Neuron (in vitro differentiated cells): ENCODE results near the gene MAPKAPK3.

ENCODE experiments used
- H2AFZ ChIP-seq: one replicate; pipeline ENCODE4 v1.6.1; 2013; ENCODE audit warnings: low read depth, mild to moderate bottlenecking, inconsistent platforms, low read length, moderate library complexity
- H3K27me3 ChIP-seq: one replicate; pipeline ENCODE4 v1.6.1; 2013; ENCODE audit warnings: low read length; ENCODE audit not compliant: insufficient read depth
- H3K36me3 ChIP-seq: one replicate; pipeline ENCODE4 v1.6.1; 2013; ENCODE audit warnings: low read length; ENCODE audit not compliant: insufficient read depth
- H3K4me1 ChIP-seq: one replicate; pipeline ENCODE4 v1.6.1; 2013; ENCODE audit warnings: low read length; ENCODE audit not compliant: insufficient read depth
- H3K4me3 ChIP-seq: 2 replicates; pipeline ENCODE4 v1.5.1; 2013; ENCODE audit warnings: mild to moderate bottlenecking, low read length, moderate library complexity
- H3K9me3 ChIP-seq: one replicate; pipeline ENCODE4 v1.6.1; 2013; ENCODE audit warnings: low read length

MAPKAPK3 gene

GRCh38 chr3:50580683-50581458 is 36.1 kb upstream of the MAPKAPK3 start:
- Histone ChIP-seq H2AFZ (no peak overlapping the region), H3K27me3 (no peaks in the 10 kb centered on the region), H3K9me3 (no peaks in the 10 kb centered on the region), H3K36me3 (peaks cover 25% of the 10 kb centered on the region), H3K4me3 (no peak overlapping the region), H3K4me1 (no peaks in the 10 kb centered on the region)

GRCh38 chr3:50581459-50581842 is 35.5 kb upstream of the MAPKAPK3 start:
- no peaks in the 10 kb centered on the region for H3K4me1 ChIP-seq
- H3K9me3 ChIP-seq, result no peaks in the 10 kb centered on the region

GRCh38 chr3:50582083-50582482 is 34.9 kb upstream of the MAPKAPK3 start:
- Histone ChIP-seq H2AFZ (no peak overlapping the region), H3K9me3 (no peaks in the 10 kb centered on the region), H3K4me3 (no peak overlapping the region), H3K4me1 (no peaks in the 10 kb centered on the region), H3K36me3 (peaks cover 21% of the 10 kb centered on the region), H3K27me3 (no peaks in the 10 kb centered on the region)

More at GRCh38 chr3:50581459-50581842, 35.5 kb upstream of the MAPKAPK3 start:
- H3K36me3 ChIP-seq, result peaks cover 25% of the 10 kb centered on the region
- H3K4me3 ChIP-seq, result no peak overlapping the region
- H2AFZ ChIP-seq, result no peak overlapping the region
- H3K27me3 ChIP-seq, result no peaks in the 10 kb centered on the region

- H3K4me3 ChIP-seq, result no peak overlapping the region
- H3K4me1 ChIP-seq, result no peaks in the 10 kb centered on the region
- no peaks in the 10 kb centered on the region for H3K9me3 ChIP-seq
- H3K36me3 ChIP-seq, result peaks cover 13% of the 10 kb centered on the region
- no peaks in the 10 kb centered on the region for H3K27me3 ChIP-seq
- H2AFZ ChIP-seq, result no peak overlapping the region
Observed at GRCh38 chr3:50583897-50584296, 33.1 kb upstream of the MAPKAPK3 start.

- Histone ChIP-seq H3K4me1 (no peaks in the 10 kb centered on the region), H3K27me3 (no peaks in the 10 kb centered on the region), H3K4me3 (no peak overlapping the region), H3K9me3 (no peaks in the 10 kb centered on the region), H2AFZ (no peak overlapping the region), H3K36me3 (peaks cover 13% of the 10 kb centered on the region)
Observed at GRCh38 chr3:50584391-50584790, 32.6 kb upstream of the MAPKAPK3 start.

- Histone ChIP-seq H3K27me3 (no peaks in the 10 kb centered on the region), H2AFZ (no peak overlapping the region), H3K9me3 (no peaks in the 10 kb centered on the region), H3K36me3 (peaks cover 2% of the 10 kb centered on the region), H3K4me3 (no peak overlapping the region), H3K4me1 (no peaks in the 10 kb centered on the region)
Observed at GRCh38 chr3:50585919-50586762, 30.8 kb upstream of the MAPKAPK3 start.

GRCh38 chr3:50586763-50587070 is 30.2 kb upstream of the MAPKAPK3 start:
- Histone ChIP-seq H3K4me1 (no peaks in the 10 kb centered on the region), H3K27me3 (no peaks in the 10 kb centered on the region), H2AFZ (no peak overlapping the region)

GRCh38 chr3:50587373-50587772 is 29.6 kb upstream of the MAPKAPK3 start:
- Histone ChIP-seq H3K9me3 (no peaks in the 10 kb centered on the region), H3K27me3 (no peaks in the 10 kb centered on the region), H2AFZ (no peak overlapping the region), H3K4me1 (no peaks in the 10 kb centered on the region), H3K36me3 (no peaks in the 10 kb centered on the region), H3K4me3 (no peak overlapping the region)

More at GRCh38 chr3:50586763-50587070, 30.2 kb upstream of the MAPKAPK3 start:
- Histone ChIP-seq H3K4me3 (no peak overlapping the region), H3K9me3 (no peaks in the 10 kb centered on the region), H3K36me3 (peaks cover 1% of the 10 kb centered on the region)

GRCh38 chr3:50587806-50588758 is 28.9 kb upstream of the MAPKAPK3 start:
- H2AFZ ChIP-seq, result no peak overlapping the region
- no peaks in the 10 kb centered on the region for H3K9me3 ChIP-seq
- H3K4me3 ChIP-seq, result no peak overlapping the region
- H3K4me1 ChIP-seq, result no peaks in the 10 kb centered on the region
- no peaks in the 10 kb centered on the region for H3K27me3 ChIP-seq
- no peaks in the 10 kb centered on the region for H3K36me3 ChIP-seq

GRCh38 chr3:50588759-50589433 is 28.1 kb upstream of the MAPKAPK3 start:
- no peaks in the 10 kb centered on the region for H3K4me1 ChIP-seq
- H3K36me3 ChIP-seq, result no peaks in the 10 kb centered on the region
- no peak overlapping the region for H2AFZ ChIP-seq
- no peaks in the 10 kb centered on the region for H3K9me3 ChIP-seq
- H3K27me3 ChIP-seq, result no peaks in the 10 kb centered on the region
- no peak overlapping the region for H3K4me3 ChIP-seq

- no peaks in the 10 kb centered on the region for H3K9me3 ChIP-seq
- no peak overlapping the region for H2AFZ ChIP-seq
- no peaks in the 10 kb centered on the region for H3K4me1 ChIP-seq
- H3K4me3 ChIP-seq, result no peak overlapping the region
- H3K27me3 ChIP-seq, result no peaks in the 10 kb centered on the region
- no peaks in the 10 kb centered on the region for H3K36me3 ChIP-seq
Observed at GRCh38 chr3:50591196-50591741, 25.7 kb upstream of the MAPKAPK3 start.

GRCh38 chr3:50592568-50592967 is 24.4 kb upstream of the MAPKAPK3 start:
- H3K4me1 ChIP-seq, result no peaks in the 10 kb centered on the region
- no peaks in the 10 kb centered on the region for H3K9me3 ChIP-seq
- no peak overlapping the region for H3K4me3 ChIP-seq
- H3K27me3 ChIP-seq, result no peaks in the 10 kb centered on the region
- H2AFZ ChIP-seq, result no peak overlapping the region
- H3K36me3 ChIP-seq, result no peaks in the 10 kb centered on the region
